GM20431 (cell line): ENCODE data around the gene TEX264.

Source experiments
- in situ Hi-C: fragments of 300-500 bp; cut with MseI, MboI; formaldehyde crosslinking; loops from one replicate; pipeline ENCODE4 v1.15.0; 2020; ENCODE audit warnings: low sequenced_read_pairs; ENCODE audit not compliant: unreplicated experiment

TEX264 gene

DNA sequence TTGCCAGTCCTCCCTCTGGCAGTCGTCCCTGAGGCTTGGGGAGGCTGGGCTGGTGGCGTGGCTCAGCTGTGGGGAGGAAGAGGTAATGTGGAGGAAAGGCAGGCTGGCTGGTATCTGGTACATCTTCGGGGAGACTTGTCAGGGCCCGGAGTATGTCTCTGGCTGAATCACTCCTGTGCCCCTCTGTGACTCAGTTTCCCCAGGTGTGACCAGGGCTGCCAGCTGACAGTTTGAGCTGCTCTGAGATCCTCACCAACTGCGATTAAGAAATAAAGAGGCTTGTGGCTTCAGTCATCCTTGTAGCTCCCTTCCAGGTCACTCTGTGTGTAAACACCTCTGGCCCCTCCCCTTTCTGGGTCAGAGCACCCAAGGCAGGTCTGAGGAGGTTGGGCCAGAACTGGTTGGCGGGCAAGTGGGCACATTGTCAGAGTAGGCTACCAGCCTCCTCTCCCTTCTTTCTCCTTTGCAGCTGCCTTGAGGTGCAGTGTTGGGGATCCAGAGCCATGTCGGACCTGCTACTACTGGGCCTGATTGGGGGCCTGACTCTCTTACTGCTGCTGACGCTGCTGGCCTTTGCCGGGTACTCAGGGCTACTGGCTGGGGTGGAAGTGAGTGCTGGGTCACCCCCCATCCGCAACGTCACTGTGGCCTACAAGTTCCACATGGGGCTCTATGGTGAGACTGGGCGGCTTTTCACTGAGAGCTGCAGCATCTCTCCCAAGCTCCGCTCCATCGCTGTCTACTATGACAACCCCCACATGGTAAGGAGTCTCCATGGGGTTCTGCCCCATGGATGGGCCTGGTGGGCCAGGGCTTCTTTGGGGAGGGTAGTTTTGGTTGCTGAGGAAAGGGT lies 3.0 kb downstream of the TEX264 start:
- in situ Hi-C loops, result no loop called here

- in situ Hi-C loops, result no loop called here
Observed at GRCh38 chr3:51675201-51675611, 4.2 kb downstream of the TEX264 start.

GRCh38 chr3:51676102-51676640 lies 5.1 kb downstream of the TEX264 start:
- in situ Hi-C loops, result no loop called here

- in situ Hi-C loops, result no loop called here
Observed at GRCh38 chr3:51677358-51677757, 6.3 kb downstream of the TEX264 start.

DNA sequence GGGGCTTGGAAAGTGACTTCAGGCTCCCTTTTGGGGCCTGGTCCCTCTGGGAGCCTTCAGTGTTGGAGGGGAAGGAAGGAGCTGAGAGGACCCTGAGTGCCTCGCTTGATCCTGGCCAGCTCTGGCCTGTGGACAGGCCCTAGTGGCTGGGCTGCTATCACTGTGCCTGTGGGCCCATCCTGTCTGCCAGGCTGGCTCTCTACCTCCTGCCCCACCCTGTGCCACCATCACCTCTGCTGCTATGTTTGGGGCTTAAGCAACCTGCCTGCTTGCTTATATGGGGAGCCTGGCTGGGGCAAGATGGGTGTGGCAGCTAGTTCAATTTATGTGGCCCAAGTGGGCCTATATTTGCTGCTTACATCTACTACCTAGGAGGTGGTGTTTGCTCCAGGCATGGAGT lies 7.1 kb downstream of the TEX264 start:
- in situ Hi-C loops, result no loop called here

GRCh38 chr3:51678641-51679040 lies 7.6 kb downstream of the TEX264 start:
- in situ Hi-C loops, result no loop called here

DNA sequence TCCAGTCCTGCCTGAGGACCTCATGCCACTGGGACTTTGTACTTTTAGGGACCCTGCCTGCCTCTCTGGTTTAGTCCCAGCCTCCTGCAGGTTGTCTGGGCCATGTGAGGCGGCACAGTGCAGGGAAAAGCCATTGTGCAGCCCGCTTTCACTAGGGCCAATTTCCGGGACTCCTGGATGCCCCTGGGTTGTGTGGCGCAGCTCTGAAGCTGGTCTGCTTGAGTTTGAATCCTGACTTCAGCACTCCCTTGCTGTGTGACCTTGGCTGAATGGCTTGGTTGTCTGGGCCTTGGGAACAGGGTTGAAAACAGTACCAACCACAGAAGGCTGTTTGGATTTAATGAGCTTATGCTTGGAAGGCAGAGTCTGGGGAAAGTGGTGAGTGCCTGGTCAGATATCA lies 8.3 kb downstream of the TEX264 start:
- in situ Hi-C loops, result no loop called here

DNA sequence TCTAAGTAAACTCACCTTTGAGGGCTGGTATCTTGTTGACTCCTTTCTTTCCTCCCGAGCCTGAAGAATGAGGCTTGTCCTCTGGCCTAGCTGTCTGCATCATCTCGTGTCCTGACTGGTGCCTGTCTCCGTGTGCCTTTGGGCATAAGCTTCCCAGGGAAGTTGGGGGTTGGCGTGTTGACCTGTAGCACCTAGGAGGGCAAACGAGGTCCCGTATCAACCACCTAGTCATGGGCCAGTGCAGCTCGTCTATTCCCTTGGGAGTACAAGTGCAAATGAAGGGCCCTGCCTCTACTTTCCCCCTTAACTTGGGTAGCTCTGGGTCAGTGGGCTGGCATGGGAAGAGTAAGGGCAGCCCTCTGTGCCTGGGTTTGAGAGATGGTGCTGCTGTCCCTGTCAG lies 8.7 kb downstream of the TEX264 start:
- in situ Hi-C loops, result loop anchor here (10.0 kb wide), 1 partner anchor 175 kb away; the partner anchor contains the start of gene DCAF1

- in situ Hi-C loops, result loop anchor here (10.0 kb wide), 1 partner anchor 175 kb away; the partner anchor contains the start of gene DCAF1
Observed at GRCh38 chr3:51680196-51680595, 9.1 kb downstream of the TEX264 start.

- in situ Hi-C loops, result loop anchor here (10.0 kb wide), 1 partner anchor 176 kb away; the partner anchor contains the start of gene DCAF1
Observed at GRCh38 chr3:51680663-51681230, 9.7 kb downstream of the TEX264 start.

- in situ Hi-C loops, result loop anchor here (10.0 kb wide), 1 partner anchor 177 kb away; the partner anchor contains the start of gene DCAF1
Observed at GRCh38 chr3:51681453-51681852, 10.4 kb downstream of the TEX264 start.

DNA sequence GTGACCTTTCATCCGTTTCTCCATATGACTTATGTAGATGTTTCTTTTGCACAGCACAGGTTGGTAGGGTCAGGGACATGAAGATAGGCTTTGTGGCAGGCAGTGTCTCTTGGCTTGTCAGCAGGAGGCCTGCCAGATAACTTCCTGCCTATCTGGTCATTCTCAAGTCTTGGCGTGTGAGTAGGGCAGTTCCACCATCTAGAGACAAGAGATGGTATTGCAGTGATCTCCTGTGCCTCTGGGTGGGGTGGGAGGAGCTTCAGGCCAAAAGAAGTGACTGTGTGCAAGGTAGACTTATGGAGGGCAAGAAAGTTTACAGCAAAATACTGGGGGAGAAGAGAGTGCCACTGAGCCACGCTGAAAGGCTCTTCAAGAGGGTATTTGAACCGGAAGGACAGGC lies 11.0 kb downstream of the TEX264 start:
- in situ Hi-C loops, result loop anchor here (10.0 kb wide), 1 partner anchor 177 kb away; the partner anchor contains the start of gene DCAF1

DNA sequence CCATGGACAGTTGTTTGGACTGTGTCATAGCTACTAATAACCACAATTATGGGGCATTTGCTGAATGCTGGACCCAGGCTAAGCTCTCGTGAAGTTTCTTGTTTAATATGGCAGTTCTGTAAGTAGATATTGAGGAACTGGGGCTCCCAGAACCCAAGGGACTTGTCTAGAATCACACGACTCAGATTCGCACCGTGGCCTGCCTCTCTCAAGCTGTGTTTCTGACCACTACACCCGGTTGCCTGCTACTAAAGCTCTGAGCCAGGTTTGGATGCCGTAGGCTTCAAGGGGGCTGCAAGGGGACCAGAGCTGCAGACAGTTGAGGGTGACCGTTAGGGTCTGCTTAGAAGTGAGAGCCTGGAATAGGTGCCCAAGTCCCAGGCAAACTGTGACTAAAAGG lies 11.5 kb downstream of the TEX264 start:
- in situ Hi-C loops, result loop anchor here (10.0 kb wide), 1 partner anchor 178 kb away; the partner anchor contains the start of gene DCAF1

DNA sequence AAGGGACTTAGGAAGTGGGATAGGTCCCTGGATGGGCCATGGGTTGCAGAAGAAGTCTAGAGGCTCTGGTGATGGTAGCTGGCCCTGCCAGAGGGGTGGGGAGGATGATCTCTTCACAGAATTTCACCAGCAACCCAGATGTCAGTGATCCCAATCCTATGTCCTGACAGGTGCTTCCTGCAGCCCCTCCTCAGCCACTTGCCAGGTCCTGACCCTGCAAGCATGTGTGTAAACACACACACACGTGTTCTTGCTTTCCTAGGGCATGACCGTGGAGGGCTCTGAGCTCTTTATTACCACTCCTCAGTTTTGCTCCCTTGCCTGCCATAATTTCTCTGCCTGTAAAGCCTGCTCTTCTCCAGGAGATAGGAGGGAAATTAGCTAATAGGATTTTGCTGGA lies 12.5 kb downstream of the TEX264 start:
- in situ Hi-C loops, result loop anchor here (10.0 kb wide), 1 partner anchor 179 kb away; the partner anchor contains the start of gene DCAF1

- in situ Hi-C loops, result loop anchor here (10.0 kb wide), 1 partner anchor 180 kb away; the partner anchor contains the start of gene DCAF1
Observed at GRCh38 chr3:51684971-51685751, 14.1 kb downstream of the TEX264 start.

DNA sequence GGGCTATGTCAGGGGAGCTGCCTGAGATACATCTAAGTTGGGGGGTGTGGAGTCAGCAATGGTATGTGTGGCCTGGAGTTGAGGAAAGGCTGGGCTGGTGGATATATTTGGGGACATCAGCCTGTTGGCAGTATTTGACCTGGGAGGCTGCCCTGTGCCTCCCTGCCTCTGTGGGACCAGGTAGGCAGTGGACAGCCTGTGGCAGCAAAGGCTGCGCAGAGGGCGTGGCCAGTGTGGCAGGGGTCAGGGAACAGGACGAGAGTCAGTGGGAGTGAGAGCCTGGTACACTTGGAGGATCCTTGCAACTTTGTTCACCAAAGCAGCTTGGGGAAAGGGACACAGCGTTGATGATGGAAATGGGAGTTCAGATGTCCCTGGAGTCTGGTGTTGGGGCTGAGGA lies 15.0 kb downstream of the TEX264 start:
- in situ Hi-C loops, result loop anchor here (10.0 kb wide), 1 partner anchor 181 kb away; the partner anchor contains the start of gene DCAF1

DNA sequence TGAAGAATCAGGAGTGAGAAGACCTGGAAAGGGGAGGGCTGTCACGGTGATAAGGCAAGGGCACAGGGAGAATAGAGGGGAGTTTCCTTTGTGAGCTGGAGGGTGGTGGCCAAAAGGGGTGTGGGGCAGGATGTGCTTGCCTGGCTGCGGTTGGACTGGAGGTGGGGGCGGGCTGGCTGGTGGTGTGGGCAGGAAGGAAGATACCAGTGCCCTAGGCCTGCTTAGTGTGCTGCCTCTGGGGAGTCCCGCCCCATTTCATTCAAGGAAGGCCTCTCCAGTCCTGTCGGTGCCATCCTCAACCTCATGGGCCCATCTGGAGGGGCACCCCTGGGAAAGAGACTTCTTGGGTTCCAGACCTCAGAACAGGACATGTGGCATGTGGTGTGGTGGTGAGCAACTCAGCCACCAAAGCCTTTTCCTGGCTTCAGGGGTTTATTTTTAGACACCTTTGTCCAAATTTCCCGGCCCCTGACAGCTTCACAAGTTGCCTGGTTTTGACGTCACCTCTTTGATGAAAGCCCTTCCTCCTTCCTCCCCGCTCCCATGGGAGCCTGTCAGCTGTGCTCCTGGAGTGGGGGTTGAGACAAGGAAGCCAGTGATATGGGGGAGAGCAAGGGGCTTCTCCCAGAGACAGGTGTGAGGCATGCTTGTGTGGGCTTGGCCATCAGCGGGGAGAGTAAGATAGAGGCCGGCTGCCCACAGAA lies 15.6 kb downstream of the TEX264 start:
- in situ Hi-C loops, result loop anchor here (10.0 kb wide), 1 partner anchor 182 kb away; the partner anchor contains the start of gene DCAF1

DNA sequence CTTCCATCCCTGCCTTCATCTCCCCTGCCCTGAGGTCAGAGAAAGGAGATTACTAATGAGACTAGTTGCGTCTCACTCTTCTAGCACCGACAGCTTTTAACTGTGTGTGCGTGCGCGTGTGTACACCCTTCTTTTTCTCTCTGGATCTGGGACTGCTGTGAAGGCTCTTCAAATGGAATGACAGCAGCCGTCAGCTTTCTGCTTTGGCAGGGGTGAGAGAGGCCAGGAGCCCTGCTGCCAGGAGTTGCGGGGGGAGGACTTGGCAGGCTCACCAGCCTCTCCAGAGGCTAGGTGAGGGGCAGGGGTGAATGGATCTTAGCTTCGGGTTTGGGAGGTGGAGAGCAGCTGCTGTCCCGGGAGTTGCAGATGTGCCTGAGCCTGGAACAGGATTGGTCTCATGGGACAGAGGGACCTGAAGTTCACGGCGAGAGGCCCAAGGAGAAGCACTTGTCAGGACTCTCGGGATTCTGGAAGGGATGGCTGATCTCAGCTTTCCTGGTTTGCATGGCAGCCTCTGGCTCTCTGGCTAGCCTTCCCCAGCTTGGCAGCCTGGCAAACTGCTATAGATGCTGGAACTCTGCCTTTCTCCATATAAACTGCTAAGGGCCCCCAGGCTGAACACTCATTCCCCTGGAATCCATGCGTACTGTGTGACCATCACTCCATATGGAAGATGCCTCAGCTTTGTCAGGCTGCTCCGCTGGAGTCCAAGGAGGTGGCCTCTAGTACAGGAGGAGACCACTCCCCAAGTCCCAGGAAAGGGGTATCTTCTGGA lies 16.6 kb downstream of the TEX264 start:
- in situ Hi-C loops, result loop anchor here (10.0 kb wide), 1 partner anchor 183 kb away; the partner anchor contains the start of gene DCAF1
